Stomach (tissue), 9 donors: ENCODE results near the gene PTPN14. TPM values are rescaled to one million over a fixed set of nuclear protein-coding genes. Genes with fewer than 3 reads are reported as not detected.

ENCODE experiments used
- DNase-seq, 2 donors: peaks; one replicate each; pipeline versions ENCODE4 v3.0.0 to v3.0.0-alpha.2; 2013 to 2019
- H3K27ac ChIP-seq, 5 donors: fragments of 200-600 bp in 4 of 5; sonication (generic) in 4 of 5; one replicate each; pipeline ENCODE4 v1.5.1; 2013 to 2019; ENCODE audit warnings: mild to moderate bottlenecking in 1 of 5, moderate library complexity in 1 of 5
- H3K27me3 ChIP-seq, 3 donors: fragments of 200-600 bp; sonication (generic); one replicate each; pipeline ENCODE4 v1.5.1; 2017 to 2019; ENCODE audit warnings: mixed run types in 1 of 3
- H3K36me3 ChIP-seq, 4 donors: fragments of 200-600 bp; sonication (generic); 1 replicate in 3 of 4; 2 replicates in 1 of 4; pipeline ENCODE4 v1.5.1; 2016 to 2019
- H3K4me1 ChIP-seq, 4 donors: fragments of 200-600 bp; sonication (generic); one replicate each; pipeline ENCODE4 v1.5.1; 2016 to 2019
- H3K4me3 ChIP-seq, 4 donors: fragments of 200-600 bp; sonication (generic) in 3 of 4; one replicate each; pipeline ENCODE4 v1.5.1; 2016 to 2019; ENCODE audit warnings: mild to moderate bottlenecking in 1 of 4
- H3K9me3 ChIP-seq, 4 donors: fragments of 200-600 bp; sonication (generic); one replicate each; pipeline ENCODE4 v1.5.1; 2016 to 2019
- CTCF ChIP-seq, 7 experiments: fragments of 450-650 bp in 4 of 7; fragments of 200-600 bp in 3 of 7; sonication (generic) in 3 of 7; IDR thresholded peaks; one replicate each; pipeline ENCODE4 v1.5.1; 2016 to 2019; ENCODE audit warnings: antibody characterized with exemption in 7 of 7, control low read depth in 2 of 7, mild to moderate bottlenecking in 1 of 7
- EP300 ChIP-seq: sonication (generic); formaldehyde crosslinking; IDR thresholded peaks from one replicate; pipeline ENCODE4 v1.6.1; 2017; ENCODE audit warnings: antibody characterized with exemption
- POLR2A ChIP-seq, 4 donors: fragments of 450-650 bp; IDR thresholded peaks; one replicate each; pipeline ENCODE4 v1.6.1; 2016; ENCODE audit warnings: antibody characterized with exemption in 4 of 4, control low read depth in 2 of 4, mild to moderate bottlenecking in 1 of 4, moderate library complexity in 1 of 4
- POLR2AphosphoS5 ChIP-seq, 3 donors: sonication (generic); formaldehyde crosslinking; IDR thresholded peaks; one replicate each; pipeline ENCODE4 v1.6.1; 2016; ENCODE audit warnings: antibody characterized with exemption in 3 of 3
- WGBS, 5 donors: extraction: QIAGEN DNeasy Blood & Tissue Kit in 3 of 5; methylation state at CpG; one replicate each; pipeline versions ENCODE4 v1.1.5 to v1.1.7; 2013 to 2018; 5-methylcytosine and 5-hydroxymethylcytosine counted together
- intact Hi-C: fragments of 100-400 bp; cut with DNase I; formaldehyde crosslinking; loops from one replicate; pipeline ENCODE4 v1.15.1; 2023; ENCODE audit warnings: low total_unique reads
- polyA plus RNA-seq, 3 donors: library from polyadenylated mRNA; stranded (reverse); fragments of 200-250 nt; gene quantifications; one replicate each; pipeline ENCODE4 v1.2.3, GENCODE V29; 2013
- total RNA-seq, 5 donors: library from RNA; depleted of rRNA; stranded (reverse); fragments of >200 nt; gene quantifications; one replicate each; pipeline versions ENCODE4 v1.1.0 to v1.2.3, GENCODE V29; 2014 to 2016
- donor health status: healthy with polysubstance abuse.
- donor health status: Bipolar disorder and iron deficiency.
- donor health status: healthy.

PTPN14 gene
- total and polyA plus RNA-seq, 8 donors = 1.7 to 44.6 (median 9.8) TPM

DNA sequence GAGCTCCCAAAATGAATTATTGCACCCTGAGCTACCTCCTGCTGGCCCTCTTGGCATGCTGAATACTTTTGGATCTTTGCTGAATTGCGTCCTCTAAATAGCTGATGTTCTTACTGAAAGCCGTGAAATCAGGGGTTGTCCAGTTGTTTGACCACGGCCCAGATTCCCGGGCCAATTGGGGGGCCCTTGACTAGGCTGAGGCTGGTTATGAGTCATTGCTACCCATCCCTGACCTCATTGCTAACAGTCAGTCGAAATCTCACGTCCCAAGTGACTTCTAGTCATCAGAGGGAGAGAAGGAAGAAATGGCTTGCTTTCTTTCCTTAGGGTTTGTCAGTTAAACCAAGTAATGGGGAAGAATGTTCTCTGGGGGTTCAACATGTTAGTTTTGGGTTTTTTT, 233.0 kb downstream of the PTPN14 start:
- no peaks in the 10 kb centered on the region for H3K27me3 ChIP-seq
- H3K9me3 ChIP-seq = no peaks in the 10 kb centered on the region
- H3K27ac ChIP-seq = no peak overlapping the region
- H3K4me1 ChIP-seq = no peaks in the 10 kb centered on the region
- peaks cover 0 to 54% (median 38%) of the 10 kb centered on the region in 4 donors for H3K36me3 ChIP-seq
- TF ChIP-seq POLR2AphosphoS5 (IDR thresholded peaks at IDR 0.05) (no peak), EP300 (no peak), POLR2A (IDR thresholded peaks at IDR 0.05) (no peak), CTCF (IDR thresholded peaks at IDR 0.05) (no peak)
- H3K4me3 ChIP-seq = no peak overlapping the region
- intact Hi-C loops = no loop called here
- DNase-seq = no peak
- WGBS, 5 donors = 55 to 68% (median 65%) methylated on average over 6 of the region's 6 CpGs

- WGBS, 5 donors = 89 to 94% (median 90%) methylated on average over 5 of the region's 5 CpGs
- Histone ChIP-seq H3K9me3 (no peaks in the 10 kb centered on the region), H3K27me3 (no peaks in the 10 kb centered on the region), H3K27ac (no peak overlapping the region), H3K36me3 (peaks cover 0 to 54% (median 38%) of the 10 kb centered on the region in 4 donors), H3K4me1 (no peaks in the 10 kb centered on the region), H3K4me3 (no peak overlapping the region)
- DNase-seq = no peak
- TF ChIP-seq EP300 (no peak), POLR2AphosphoS5 (IDR thresholded peaks at IDR 0.05) (no peak), POLR2A (IDR thresholded peaks at IDR 0.05) (no peak)
- intact Hi-C loops = no loop called here
These were observed 233.7 kb downstream of the PTPN14 start for GRCh38 chr1:214317734-214318133.

DNA sequence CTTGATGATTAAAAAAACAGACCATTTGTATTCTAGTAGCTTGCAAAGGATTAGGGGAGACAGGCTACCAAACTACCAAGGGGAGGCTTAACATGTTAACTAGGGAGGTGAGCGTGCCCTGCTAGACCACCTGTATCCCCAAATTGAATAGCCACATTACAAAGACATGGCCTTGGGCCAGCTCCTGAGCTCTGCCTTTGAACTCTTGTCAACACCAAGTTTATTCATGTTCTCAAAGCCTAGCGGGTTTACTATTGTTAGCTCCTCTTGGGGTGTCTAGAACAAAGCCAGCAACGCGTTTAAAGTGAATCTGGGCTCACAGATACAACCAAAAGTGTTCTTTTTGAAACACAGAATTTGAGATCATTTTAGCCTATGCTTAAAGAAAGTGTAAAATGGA, 234.1 kb downstream of the PTPN14 start:
- 63 to 78% (median 72%) methylated on average over 4 of the region's 4 CpGs for WGBS, 5 donors
- H3K4me1 ChIP-seq = no peaks in the 10 kb centered on the region
- no peaks in the 10 kb centered on the region for H3K9me3 ChIP-seq
- peaks cover 0 to 54% (median 38%) of the 10 kb centered on the region in 4 donors for H3K36me3 ChIP-seq
- TF ChIP-seq EP300 = no peak
- TF ChIP-seq CTCF (IDR thresholded peaks at IDR 0.05) = no peak
- TF ChIP-seq POLR2AphosphoS5 (IDR thresholded peaks at IDR 0.05) = no peak
- TF ChIP-seq POLR2A (IDR thresholded peaks at IDR 0.05) = no peak
- intact Hi-C loops = no loop called here
- DNase-seq = no peak
- no peaks in the 10 kb centered on the region for H3K27me3 ChIP-seq
- H3K4me3 ChIP-seq = no peak overlapping the region
- H3K27ac ChIP-seq = no peak overlapping the region

- intact Hi-C loops = no loop called here
- 84 to 97% (median 92%) methylated on average over 5 of the region's 5 CpGs for WGBS, 5 donors
- H3K4me1 ChIP-seq = no peaks in the 10 kb centered on the region
- H3K9me3 ChIP-seq = no peaks in the 10 kb centered on the region
- H3K4me3 ChIP-seq = no peak overlapping the region
- TF ChIP-seq CTCF (IDR thresholded peaks at IDR 0.05) (no peak), EP300 (no peak), POLR2AphosphoS5 (IDR thresholded peaks at IDR 0.05) (no peak), POLR2A (IDR thresholded peaks at IDR 0.05) (no peak)
- DNase-seq = no peak
- no peaks in the 10 kb centered on the region for H3K27me3 ChIP-seq
- no peak overlapping the region for H3K27ac ChIP-seq
- H3K36me3 ChIP-seq = peaks cover 0 to 53% (median 36%) of the 10 kb centered on the region in 4 donors
These were observed 234.8 kb downstream of the PTPN14 start for GRCh38 chr1:214316593-214316992.

DNA sequence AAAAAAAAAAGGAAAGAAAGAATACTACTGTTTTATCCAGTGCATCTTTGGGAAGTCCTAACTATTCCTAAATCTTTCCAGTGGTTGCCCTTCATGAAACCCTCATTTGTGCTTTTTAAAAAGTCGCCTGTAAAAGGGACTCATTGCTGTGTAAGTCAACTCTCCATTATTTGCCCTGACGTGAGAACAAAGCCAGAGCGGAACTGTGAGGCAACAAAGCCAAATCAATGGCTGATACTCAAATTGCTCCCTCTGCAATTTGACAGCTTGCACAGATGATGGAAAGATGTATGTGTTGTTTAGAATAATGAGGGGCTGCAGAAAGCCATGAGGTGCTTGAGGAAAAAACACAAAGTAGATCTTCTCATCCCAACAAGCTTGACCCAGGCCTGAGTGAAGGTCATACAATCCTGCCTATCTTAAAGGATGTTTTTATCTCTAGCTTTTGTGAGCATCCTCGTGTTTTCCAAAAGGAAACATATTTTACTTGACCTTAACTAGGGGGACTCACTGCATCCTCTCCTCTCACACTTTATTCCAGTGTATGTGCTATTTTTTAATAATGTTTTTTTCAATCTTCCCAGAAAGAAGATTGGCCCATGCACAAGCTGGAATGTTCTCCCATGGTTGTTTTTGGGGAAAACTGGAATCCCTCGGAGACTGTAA, 237.1 kb downstream of the PTPN14 start:
- DNase-seq = no peak
- intact Hi-C loops = no loop called here
- Histone ChIP-seq H3K27me3 (no peaks in the 10 kb centered on the region), H3K4me1 (no peaks in the 10 kb centered on the region), H3K27ac (no peak overlapping the region), H3K36me3 (peaks cover 0 to 41% (median 29%) of the 10 kb centered on the region in 4 donors), H3K4me3 (no peak overlapping the region), H3K9me3 (no peaks in the 10 kb centered on the region)
- TF ChIP-seq POLR2AphosphoS5 (IDR thresholded peaks at IDR 0.05) (no peak), POLR2A (IDR thresholded peaks at IDR 0.05) (no peak), CTCF (IDR thresholded peaks at IDR 0.05) (no peak), EP300 (no peak)
- 81 to 86% (median 83%) methylated on average over 5 of the region's 5 CpGs for WGBS, 5 donors
